Measurements from ENCODE around the gene PGS1.

DNA sequence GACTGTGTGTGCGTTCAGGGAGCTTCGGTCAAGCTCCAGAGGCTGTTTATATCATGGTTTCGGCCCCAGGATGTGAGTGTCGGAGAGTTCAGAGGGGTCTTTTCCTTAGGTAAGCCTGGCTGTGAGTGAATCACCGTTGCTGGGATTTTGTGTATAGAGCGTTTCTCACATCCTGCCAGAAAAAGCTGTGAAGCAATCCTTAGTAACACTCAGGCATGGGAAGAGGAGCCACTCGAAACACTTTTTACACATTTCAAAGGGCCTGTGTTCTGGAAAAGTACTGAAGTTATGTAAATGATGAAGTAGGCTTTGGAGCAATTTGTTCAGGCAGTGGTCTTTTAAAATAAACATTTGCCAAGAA lies 662 bp downstream of the PGS1 start:
- TF ChIP-seq, protein P1, sequence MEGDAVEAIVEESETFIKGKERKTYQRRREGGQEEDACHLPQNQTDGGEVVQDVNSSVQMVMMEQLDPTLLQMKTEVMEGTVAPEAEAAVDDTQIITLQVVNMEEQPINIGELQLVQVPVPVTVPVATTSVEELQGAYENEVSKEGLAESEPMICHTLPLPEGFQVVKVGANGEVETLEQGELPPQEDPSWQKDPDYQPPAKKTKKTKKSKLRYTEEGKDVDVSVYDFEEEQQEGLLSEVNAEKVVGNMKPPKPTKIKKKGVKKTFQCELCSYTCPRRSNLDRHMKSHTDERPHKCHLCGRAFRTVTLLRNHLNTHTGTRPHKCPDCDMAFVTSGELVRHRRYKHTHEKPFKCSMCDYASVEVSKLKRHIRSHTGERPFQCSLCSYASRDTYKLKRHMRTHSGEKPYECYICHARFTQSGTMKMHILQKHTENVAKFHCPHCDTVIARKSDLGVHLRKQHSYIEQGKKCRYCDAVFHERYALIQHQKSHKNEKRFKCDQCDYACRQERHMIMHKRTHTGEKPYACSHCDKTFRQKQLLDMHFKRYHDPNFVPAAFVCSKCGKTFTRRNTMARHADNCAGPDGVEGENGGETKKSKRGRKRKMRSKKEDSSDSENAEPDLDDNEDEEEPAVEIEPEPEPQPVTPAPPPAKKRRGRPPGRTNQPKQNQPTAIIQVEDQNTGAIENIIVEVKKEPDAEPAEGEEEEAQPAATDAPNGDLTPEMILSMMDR (IDR thresholded peaks at IDR 0.05): no peak
- TF ChIP-seq POLR2A (IDR thresholded peaks at IDR 0.05): no peak
